ENCODE results near the gene EXOC6B.
"Not testable (repeated sequence)": the region's sequence is repeated elsewhere in the genome, so short reads cannot be mapped to it uniquely, and the experiment has no call there.

The EXOC6B gene

GRCh38 chr2:72602711-72603110 lies 223.1 kb downstream of the EXOC6B start:
- DNase-seq = no peak

DNA sequence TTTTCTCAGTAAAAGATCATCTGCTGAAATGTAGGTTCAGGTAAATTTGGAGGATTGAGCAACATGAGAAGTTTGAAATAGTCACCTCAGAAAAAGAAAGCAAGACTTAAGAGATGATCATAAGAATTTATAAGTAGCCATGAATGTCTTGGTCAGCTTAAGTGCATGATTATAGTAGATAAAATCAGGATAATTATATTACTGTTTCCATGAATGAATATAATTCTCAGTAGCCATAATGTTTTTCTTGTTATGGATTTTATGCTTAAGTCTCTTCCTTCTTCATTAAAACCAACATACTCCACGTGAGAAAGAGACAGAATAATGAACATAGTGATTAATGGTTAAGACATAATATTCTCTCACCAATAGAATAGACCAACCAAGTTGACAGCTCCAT lies 223.7 kb downstream of the EXOC6B start:
- no peak for DNase-seq

DNA sequence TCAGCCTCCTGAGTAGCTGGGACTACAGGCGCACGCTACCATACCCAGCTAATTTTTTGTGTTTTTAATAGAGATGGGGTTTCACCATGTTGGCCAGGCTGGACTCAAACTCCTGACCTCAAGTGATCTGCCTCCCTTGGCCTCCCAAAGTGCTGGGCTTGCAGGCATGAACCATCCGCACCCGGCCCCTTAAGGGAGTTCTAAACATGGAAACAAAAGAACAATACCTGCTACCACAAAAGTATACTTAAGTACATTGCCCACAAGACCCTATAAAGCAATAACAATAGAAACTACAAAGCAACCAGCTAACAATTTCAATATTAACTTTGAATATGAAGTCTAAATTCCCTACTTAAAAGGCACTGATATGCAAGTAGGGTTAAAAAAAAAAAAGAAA lies 242.0 kb downstream of the EXOC6B start:
- DNase-seq = not testable (repeated sequence)

DNA sequence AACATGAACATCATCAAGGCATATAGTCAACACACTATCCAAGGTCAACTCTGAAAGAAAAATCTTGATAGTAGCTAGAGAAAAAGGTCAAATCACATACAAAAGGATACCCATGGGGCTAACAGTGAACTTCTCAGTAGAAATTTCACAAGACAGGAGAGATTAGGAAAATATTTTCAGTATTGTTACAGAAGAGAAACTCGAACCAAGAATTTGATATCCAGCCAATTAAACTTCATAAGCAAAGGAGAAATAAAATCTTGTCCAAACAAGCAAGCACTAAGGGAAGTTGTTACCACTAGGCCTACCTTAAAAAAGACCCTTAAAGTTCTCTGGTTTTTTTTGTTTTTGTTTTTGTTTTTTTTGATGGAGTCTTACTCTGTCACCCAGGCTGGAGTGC lies 242.5 kb downstream of the EXOC6B start:
- no peak for DNase-seq

GRCh38 chr2:72581560-72582181 lies 244.2 kb downstream of the EXOC6B start:
- no peak for DNase-seq

- peak; percentile 37 for DNase-seq
Observed at GRCh38 chr2:72579591-72580180, 246.1 kb downstream of the EXOC6B start.

DNA sequence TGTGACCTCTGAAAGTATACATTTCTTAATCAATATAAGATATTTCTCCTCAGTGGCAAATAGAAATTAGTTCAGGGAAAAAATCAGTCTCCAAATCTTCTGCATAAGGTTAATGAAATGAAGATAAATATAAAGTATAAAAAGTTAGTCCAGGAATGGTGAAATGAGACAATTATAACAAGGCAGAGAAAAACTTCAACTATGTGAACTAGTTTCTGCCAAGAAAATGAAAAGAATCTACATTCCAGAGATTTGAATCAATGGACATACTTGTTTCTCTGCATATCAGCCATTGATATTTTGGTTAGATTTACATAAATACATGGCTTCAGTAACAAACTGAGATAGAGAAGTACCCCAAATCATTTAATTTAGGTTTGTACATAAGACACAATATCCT lies 249.0 kb downstream of the EXOC6B start:
- DNase-seq = no peak

GRCh38 chr2:72576459-72576858 lies 249.4 kb downstream of the EXOC6B start:
- DNase-seq = no peak

DNA sequence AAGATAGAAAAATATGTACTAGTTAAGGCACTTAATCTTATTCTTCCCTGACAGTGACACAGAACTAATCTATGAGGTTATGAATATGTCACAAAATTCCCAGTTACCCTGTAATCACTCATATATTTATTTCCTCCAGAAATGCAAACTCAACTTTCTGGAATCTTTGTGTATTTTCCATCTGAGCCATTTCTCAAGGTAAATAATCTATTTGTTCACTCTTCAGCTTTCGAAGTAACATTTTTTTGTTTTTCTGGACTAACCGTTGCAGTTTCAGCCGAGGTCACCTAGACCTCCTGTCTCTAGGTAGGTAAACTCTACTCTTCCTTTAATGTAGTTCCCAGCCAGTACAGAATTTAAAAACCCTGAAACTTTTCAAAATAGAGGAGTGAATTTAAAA lies 250.9 kb downstream of the EXOC6B start:
- no peak for DNase-seq

DNA sequence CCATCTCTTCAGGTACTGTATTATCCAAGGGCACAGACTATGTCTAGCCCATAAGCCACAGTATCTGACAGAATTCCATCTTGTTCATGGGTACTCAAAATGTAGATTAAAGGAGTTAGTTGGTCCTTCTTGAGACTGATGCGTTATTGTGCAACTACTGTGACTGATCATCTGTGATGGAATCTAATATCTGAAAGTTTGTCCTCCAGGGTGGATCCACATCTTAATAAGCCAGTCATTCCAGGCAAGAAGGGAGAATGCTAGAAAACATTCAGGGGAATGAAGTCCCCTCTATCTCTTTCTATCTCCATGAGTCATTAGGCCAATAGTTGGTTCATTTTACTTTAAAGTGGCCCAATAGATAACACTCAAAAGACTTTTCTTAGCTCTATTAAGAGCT lies 252.6 kb downstream of the EXOC6B start:
- no peak for DNase-seq

- DNase-seq = no peak
Observed at GRCh38 chr2:72572501-72572900, 253.3 kb downstream of the EXOC6B start.

- DNase-seq = no peak
Observed at GRCh38 chr2:72570413-72570812, 255.4 kb downstream of the EXOC6B start.

GRCh38 chr2:72562451-72563153 lies 263.2 kb downstream of the EXOC6B start:
- DNase-seq = no peak

GRCh38 chr2:72561621-72562318 lies 264.1 kb downstream of the EXOC6B start:
- DNase-seq = no peak

DNA sequence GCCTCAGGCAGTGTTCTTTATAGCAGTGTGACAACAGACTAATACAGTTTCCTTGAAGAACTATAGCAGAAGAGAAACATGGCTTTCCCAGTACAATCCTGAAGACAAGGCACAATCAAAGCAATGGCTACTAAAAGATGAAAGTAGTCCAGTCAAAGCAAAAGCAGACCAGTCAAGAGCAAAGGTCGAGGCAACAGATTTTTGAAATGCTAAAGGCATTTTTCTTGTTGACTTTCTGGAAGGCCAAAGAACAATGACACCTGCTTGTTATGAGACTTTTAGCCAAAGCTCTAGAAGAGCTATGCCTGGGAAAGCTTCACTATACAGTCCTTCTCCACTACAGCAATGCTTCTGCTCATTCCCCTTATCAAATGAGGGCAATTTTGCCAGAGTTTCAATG lies 269.9 kb downstream of the EXOC6B start:
- no peak for DNase-seq

DNA sequence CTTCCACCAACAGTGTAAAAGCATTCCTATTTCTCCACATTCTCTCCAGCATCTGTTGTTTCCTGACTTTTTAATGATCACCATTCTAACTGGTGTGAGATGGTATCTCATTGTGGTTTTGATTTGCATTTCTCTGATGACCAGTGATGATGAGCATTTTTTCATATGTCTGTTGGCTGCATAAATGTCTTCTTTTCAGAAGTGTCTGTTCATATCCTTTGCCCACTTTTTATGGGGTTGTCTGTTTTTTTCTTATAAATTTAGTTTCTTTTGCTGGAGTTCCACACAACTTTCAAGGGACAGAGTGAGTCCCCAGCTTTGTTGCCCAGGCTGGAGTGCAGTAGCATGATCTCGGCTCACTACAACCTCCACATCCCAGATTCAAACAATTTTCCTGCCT lies 270.5 kb downstream of the EXOC6B start:
- DNase-seq = not testable (repeated sequence)

- DNase-seq = not testable (repeated sequence)
Observed at GRCh38 chr2:72554910-72555309, 270.9 kb downstream of the EXOC6B start.

DNA sequence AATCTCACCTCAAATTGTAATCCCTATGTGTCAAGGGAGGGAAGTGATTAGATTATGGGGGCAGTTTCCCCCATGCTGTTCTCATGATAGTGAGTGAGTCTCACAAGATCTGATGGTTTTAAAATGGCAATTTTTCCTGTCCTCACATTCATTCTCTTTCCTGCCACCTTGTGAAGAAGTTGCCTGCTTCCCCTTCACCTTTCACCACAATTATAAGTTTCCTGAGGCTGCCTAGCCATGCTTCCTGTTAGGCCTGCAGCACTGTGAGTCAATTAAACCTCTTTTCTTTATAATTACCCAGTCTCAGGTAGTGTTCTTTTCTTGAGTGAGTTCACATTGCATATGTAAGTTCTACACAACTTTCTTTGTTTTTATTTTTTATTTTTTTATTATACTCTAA lies 271.5 kb downstream of the EXOC6B start:
- DNase-seq = no peak

GRCh38 chr2:72548081-72548764 lies 277.6 kb downstream of the EXOC6B start:
- no peak for DNase-seq

GRCh38 chr2:72545790-72546189 lies 280.0 kb downstream of the EXOC6B start:
- DNase-seq = no peak

GRCh38 chr2:72544554-72544953 lies 281.3 kb downstream of the EXOC6B start:
- DNase-seq = no peak

- no peak for DNase-seq
Observed at GRCh38 chr2:72543497-72544216, 282.2 kb downstream of the EXOC6B start.
